AG09309 (cell line): ENCODE results near the gene CCDC69.
"Not testable (repeated sequence)": the region's sequence is repeated elsewhere in the genome, so short reads cannot be mapped to it uniquely, and the experiment has no call there.

ENCODE experiments used
- DNase-seq: peaks from one replicate; pipeline ENCODE4 v3.0.0-alpha.2; 2010; ENCODE audit warnings: low read depth
- H3K4me3 ChIP-seq: 2 replicates; pipeline ENCODE4 v1.5.1; 2011; ENCODE audit warnings: mild to moderate bottlenecking, low read depth, low read length, moderate library complexity; ENCODE audit not compliant: control insufficient read depth
- TF ChIP-seq, protein P1 (sequence below): IDR thresholded peaks from 2 replicates; pipeline ENCODE4 v1.5.1; 2011; ENCODE audit warnings: mild to moderate bottlenecking, low read depth, low read length, inconsistent platforms; ENCODE audit not compliant: insufficient read depth, control insufficient read depth; ENCODE audit errors: missing control alignments

Gene CCDC69

DNA sequence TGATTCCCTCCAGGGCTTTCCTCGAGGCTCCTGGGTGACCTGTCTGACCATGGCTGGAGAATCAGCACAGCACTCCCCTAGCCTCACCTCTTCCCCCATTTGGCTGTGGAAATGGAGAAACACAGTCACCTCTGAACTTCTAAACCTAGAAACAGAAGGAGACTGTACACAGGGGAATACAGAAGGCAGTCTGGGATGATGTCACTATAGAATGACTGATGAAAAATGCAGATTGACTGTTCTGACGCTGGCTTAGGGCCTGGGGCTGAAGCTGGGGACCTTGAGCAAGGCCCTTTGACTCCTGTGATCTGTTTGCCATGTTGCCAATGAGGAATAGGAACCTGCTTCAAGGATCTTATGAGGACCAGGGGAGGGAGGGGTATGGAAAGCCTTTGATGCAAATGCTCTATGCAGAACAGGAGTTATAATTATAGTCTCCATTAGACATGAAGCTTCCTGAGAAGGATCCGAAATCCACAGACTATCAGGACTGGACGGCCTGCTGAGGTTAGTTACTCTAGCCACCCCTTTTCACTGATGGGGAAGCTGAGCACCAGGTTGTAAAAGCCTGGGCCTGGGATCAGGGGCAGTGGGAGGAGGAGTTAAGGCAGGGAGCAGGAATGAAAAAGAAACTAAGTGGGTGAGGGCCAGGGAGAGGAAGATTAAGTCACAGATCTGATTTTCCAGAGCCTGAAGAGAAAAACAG is 41.9 kb downstream of the CCDC69 start:
- no peak for DNase-seq
- no peak overlapping the region for H3K4me3 ChIP-seq
- TF ChIP-seq, protein P1, sequence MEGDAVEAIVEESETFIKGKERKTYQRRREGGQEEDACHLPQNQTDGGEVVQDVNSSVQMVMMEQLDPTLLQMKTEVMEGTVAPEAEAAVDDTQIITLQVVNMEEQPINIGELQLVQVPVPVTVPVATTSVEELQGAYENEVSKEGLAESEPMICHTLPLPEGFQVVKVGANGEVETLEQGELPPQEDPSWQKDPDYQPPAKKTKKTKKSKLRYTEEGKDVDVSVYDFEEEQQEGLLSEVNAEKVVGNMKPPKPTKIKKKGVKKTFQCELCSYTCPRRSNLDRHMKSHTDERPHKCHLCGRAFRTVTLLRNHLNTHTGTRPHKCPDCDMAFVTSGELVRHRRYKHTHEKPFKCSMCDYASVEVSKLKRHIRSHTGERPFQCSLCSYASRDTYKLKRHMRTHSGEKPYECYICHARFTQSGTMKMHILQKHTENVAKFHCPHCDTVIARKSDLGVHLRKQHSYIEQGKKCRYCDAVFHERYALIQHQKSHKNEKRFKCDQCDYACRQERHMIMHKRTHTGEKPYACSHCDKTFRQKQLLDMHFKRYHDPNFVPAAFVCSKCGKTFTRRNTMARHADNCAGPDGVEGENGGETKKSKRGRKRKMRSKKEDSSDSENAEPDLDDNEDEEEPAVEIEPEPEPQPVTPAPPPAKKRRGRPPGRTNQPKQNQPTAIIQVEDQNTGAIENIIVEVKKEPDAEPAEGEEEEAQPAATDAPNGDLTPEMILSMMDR = no peak

DNA sequence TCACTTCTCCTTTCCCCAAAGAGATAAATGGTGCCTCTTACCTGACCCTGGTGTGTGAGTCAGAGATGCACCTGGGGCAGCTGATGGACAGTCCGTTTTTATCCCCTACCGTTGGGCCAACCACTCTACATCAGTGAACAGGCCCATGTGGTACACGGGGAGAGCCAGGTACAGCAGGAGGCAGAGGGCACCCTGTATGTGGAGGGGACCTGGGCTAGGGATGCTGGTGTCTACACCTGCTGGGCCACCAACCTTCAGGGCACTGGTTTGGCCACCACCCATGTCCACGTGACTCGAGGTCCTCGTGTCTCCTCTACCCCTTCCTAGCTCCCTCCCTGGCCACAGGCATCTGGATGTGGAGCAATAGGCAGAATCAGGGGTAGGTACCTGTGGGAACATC is 43.6 kb downstream of the CCDC69 start:
- TF ChIP-seq, protein P1 = no peak
- no peak for DNase-seq

DNA sequence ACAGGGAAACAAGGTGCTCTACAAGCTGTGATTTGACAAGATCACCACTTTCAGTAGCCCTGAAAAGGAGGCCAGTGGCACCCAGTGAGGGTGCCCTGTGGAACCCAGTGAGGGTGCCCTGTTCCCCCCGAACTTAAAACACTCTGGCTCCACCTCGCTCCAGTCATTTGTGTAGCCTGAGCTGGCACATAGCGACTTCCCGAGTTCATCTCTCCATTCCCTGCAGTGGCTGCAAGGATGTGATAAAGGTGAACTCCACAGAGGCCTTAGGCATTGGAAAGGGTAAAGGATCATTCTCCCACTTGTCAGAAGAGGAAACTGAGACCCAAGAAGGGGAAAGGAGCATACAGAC is 44.4 kb downstream of the CCDC69 start:
- DNase-seq = no peak
- TF ChIP-seq, protein P1 = no peak
- H3K4me3 ChIP-seq = no peak overlapping the region

More for the DNA sequence above, 43.6 kb downstream of the CCDC69 start:
- H3K4me3 ChIP-seq = no peak overlapping the region

DNA sequence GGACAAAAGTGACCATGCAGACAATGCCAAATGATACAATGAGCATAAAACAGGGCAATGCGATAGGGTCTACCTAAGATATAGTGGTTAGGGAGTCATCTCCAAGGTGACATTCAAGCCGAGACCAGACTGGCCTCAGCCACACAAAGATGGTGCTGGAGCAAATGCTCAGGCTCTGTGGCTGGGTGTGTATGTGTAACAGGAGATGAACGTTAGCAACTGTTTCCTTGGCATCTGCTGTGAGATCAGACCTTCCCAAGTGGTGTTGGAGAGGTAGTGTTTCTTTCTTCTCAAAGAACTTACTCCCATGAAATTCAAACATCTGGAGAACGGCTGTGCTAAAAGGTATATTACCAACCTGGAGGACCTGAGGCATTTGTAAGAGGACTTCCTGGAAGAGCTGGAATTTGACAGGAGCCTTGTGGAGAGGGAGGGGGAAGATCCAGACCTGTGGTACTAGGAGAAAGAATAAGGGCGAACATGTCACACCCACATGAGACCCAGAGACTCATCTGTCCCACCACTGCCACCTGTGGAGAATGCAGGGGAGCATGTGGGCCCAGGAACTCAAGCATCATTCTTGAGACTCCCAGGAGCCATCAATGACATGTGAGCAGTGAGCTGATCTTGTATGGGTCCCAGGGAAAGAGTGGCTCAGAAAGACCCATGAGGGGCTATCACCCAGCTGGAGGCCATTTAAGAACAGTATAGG is 45.0 kb downstream of the CCDC69 start:
- no peak for DNase-seq
- TF ChIP-seq, protein P1 = no peak
- no peak overlapping the region for H3K4me3 ChIP-seq

DNA sequence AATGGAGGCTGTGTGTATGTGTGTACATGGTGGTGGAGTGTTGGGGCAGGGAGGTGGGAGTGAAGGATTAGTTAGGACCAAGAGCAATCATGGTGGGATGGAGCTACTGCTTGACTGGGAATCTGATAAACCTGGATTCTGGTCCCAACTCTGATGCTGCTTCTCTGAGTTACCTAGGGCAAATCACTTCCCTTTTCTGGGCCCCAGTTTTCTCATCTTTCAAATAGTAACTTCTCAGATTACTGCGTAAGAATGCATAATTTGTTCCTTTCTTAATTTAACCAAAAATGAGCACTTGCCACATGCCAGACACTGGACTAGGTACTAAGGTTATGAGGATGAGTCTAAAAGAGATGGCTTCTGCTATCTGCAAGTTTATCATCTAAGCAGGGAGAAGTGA is 45.5 kb downstream of the CCDC69 start:
- DNase-seq = no peak
- no peak overlapping the region for H3K4me3 ChIP-seq
- TF ChIP-seq, protein P1 = no peak

DNA sequence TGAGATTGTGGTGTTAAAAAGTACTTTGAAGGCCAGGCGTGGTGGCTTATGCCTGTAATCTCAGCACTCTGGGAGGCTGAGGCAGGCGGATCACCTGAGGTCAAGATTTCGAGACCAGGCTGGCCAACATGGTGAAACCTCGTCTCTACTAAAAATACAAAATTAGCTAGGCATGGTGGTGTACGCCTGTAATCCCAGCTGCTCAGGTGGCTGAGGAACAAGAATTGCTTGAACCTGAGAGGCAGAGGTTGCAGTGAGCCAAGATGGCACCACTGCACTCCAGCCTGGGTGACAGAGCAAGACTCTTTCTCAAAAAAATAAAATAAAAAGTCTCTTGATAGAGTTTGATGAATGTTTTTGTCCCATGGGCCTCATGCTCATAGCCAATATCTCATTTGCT is 47.6 kb downstream of the CCDC69 start:
- DNase-seq = not testable (repeated sequence)

DNA sequence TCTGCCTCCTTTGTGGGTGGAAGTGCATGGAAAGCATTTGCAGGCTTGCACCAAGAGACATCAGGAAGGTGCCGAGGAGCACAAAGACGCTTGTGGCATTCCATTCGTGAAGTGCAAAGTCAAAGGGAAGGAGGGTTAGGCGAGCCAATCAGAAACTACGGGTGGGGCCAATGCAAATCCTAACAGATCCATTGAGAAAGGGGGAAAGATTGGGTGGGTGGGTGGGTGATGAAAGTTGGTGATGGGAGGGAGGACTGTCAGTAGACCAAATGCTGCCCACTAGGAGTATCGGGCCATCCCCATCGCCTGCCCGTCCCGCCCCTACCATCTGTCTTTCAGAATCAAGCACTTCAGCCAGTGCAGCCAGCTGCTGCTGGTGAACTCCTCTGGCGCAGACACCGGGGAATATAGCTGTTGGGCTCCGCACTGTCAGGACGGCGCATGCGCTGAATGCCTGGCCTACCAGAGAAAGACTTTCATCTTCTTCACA is 49.2 kb downstream of the CCDC69 start:
- DNase-seq = no peak

More for the DNA sequence above, 47.6 kb downstream of the CCDC69 start:
- not testable (repeated sequence) for H3K4me3 ChIP-seq

More for the DNA sequence above, 49.2 kb downstream of the CCDC69 start:
- H3K4me3 ChIP-seq = no peak overlapping the region
- TF ChIP-seq, protein P1 = no peak
